ENCODE results near the gene HIVEP3. TPM values are rescaled to one million over a fixed set of nuclear protein-coding genes. Genes with fewer than 3 reads are reported as not detected.

The HIVEP3 gene
- total RNA-seq, 5 donors from 2014 or later (not counting 1 experiment from before 2014, with no cell fraction given), result 7.0 to 15.3 (median 8.8) TPM

DNA sequence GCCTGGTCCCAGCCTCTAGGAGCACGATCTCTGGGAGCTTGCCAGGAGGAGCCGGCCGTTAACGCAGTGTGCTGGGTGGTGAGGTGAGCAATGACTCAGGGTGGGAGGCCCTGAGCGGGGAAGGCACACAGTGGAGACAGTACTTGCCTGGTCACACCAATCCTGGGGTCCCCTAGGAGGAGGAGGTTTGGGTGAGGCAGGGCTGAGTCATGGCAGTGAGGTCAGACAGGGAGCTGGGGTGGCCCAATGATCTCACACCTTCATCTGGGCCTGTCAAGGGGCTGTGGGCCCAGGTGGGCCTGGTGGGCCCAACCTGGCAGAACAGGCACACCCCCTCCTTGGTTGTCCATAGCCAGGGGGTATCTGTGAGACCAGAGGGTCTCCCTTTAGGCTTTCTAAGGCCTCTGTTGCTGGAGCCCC, 425.6 kb downstream of the HIVEP3 start:
- Histone ChIP-seq H3K4me1 (ENCODE audit: control insufficient read depth in 1 of 2, extremely low read depth in 1 of 2, insufficient read depth in 2 of 2, low read length in 2 of 2) (peaks cover 0 to 11% of the 10 kb centered on the region in 2 experiments), H3K36me3 (ENCODE audit: control insufficient read depth in 2 of 2, extremely low read depth in 1 of 2, insufficient read depth in 1 of 2, low read length in 1 of 2) (no peaks in the 10 kb centered on the region), H3K9me3 (no peaks in the 10 kb centered on the region), H3K27ac (ENCODE audit: low read length) (no peak overlapping the region), H3K27me3 (replicated peaks in 1 of 2; ENCODE audit: control insufficient read depth in 2 of 2, extremely low read depth in 1 of 2, insufficient read depth in 2 of 2, low read length in 1 of 2) (peaks cover 0 to 47% of the 10 kb centered on the region in 2 experiments), H3K4me3 (ENCODE audit: control insufficient read depth in 1 of 2, extremely low read depth in 1 of 2, low read length in 1 of 2) (no peak overlapping the region)
- H3K4me3 Mint-ChIP-seq, result no peak overlapping the region
- no peaks in the 10 kb centered on the region for H3K9me3 Mint-ChIP-seq
- ChIA-PET POLR2A (no interaction called here), CTCF (no interaction called here)
- H3K27me3 Mint-ChIP-seq, result peaks cover 22 to 29% of the 10 kb centered on the region in 2 donors
- H3K4me1 Mint-ChIP-seq, result peaks cover 0 to 9% (median 7%) of the 10 kb centered on the region in 3 donors
- 96% methylated on average over 5 of the region's 5 CpGs for WGBS (ENCODE audit: insufficient coverage)
- H3K36me3 Mint-ChIP-seq, result no peaks in the 10 kb centered on the region
- H3K27ac Mint-ChIP-seq, result no peak overlapping the region
- DNase-seq (no peak), ATAC-seq (replicated peaks in 1 of 4) (no peak)

DNA sequence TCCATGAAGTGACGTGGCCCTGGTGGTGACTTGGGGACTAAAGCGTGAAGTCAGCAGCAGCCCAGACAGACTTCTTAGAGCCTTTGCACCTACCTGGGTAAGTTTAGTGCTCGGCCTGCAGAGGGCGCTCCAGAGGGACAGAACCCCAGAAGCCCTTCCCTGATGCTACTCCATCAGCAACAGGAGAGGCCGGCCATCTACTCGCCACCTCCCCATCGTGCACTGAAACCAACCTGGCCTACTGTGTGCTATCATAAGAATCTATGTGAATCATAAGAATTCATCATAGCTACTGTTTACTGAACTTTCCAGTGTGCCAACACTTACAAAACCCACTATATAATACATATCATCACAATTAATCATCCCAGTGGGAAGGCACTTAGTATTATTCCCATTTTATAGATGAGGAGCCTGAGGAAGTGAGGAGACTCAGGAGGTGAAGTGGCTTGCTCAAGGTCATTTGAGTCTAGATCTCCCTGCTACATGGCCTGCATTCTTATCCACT, 426.3 kb downstream of the HIVEP3 start:
- H3K4me3 ChIP-seq (ENCODE audit: control insufficient read depth in 1 of 2, extremely low read depth in 1 of 2, low read length in 1 of 2), result no peak overlapping the region
- H3K9me3 ChIP-seq, result no peaks in the 10 kb centered on the region
- ChIA-PET CTCF (no interaction called here), POLR2A (no interaction called here)
- no peaks in the 10 kb centered on the region for H3K36me3 ChIP-seq (ENCODE audit: control insufficient read depth in 2 of 2, extremely low read depth in 1 of 2, insufficient read depth in 1 of 2, low read length in 1 of 2)
- H3K9me3 Mint-ChIP-seq, result no peaks in the 10 kb centered on the region
- no peak overlapping the region for H3K27ac ChIP-seq (ENCODE audit: low read length)
- H3K4me3 Mint-ChIP-seq, result no peak overlapping the region
- H3K27me3 Mint-ChIP-seq, result peaks cover 22 to 29% of the 10 kb centered on the region in 2 donors
- H3K4me1 Mint-ChIP-seq, result peaks cover 0 to 9% (median 7%) of the 10 kb centered on the region in 3 donors
- H3K27ac Mint-ChIP-seq, result no peak overlapping the region
- peaks cover 0 to 11% of the 10 kb centered on the region in 2 experiments for H3K4me1 ChIP-seq (ENCODE audit: control insufficient read depth in 1 of 2, extremely low read depth in 1 of 2, insufficient read depth in 2 of 2, low read length in 2 of 2)
- peaks cover 0 to 54% of the 10 kb centered on the region in 2 experiments for H3K27me3 ChIP-seq (replicated peaks in 1 of 2; ENCODE audit: control insufficient read depth in 2 of 2, extremely low read depth in 1 of 2, insufficient read depth in 2 of 2, low read length in 1 of 2)
- no peaks in the 10 kb centered on the region for H3K36me3 Mint-ChIP-seq
- DNase-seq (peak in 7 of 35 experiments; percentile 8 to 38 (median 10)), ATAC-seq (replicated peaks in 1 of 4) (no peak)
- 70% methylated on average over 3 of the region's 7 CpGs for whole genome bisulfite sequencing (ENCODE audit: insufficient coverage)

DNA sequence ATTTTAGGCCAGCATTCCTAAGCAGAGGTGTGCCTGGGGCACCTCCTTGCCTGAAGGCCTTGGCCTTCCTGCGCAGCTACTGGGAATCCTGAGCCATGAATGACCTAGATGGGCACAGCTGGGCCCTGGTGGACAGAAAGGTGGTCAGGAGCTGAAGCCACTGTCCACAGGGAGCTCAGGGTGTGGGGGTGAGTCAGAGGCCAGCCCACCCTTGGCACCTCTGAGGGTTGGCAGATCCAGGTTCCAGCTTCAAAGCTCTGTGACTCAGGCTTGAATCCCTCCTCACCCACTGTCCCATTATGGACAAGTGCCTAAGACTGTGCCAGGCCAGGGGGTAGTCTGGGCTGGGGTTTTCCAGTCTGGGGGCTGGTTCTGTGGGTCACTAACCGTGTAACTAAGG, 427.8 kb downstream of the HIVEP3 start:
- Mint-ChIP-seq H3K4me1 (peaks cover 0 to 12% (median 10%) of the 10 kb centered on the region in 3 donors), H3K9me3 (no peaks in the 10 kb centered on the region), H3K4me3 (no peak overlapping the region), H3K27ac (no peak overlapping the region), H3K36me3 (no peaks in the 10 kb centered on the region), H3K27me3 (peaks cover 28 to 34% of the 10 kb centered on the region in 2 donors)
- Histone ChIP-seq H3K4me1 (ENCODE audit: control insufficient read depth in 1 of 2, extremely low read depth in 1 of 2, insufficient read depth in 2 of 2, low read length in 2 of 2) (peaks cover 0 to 8% of the 10 kb centered on the region in 2 experiments), H3K27ac (ENCODE audit: low read length) (no peak overlapping the region), H3K27me3 (replicated peaks in 1 of 2; ENCODE audit: control insufficient read depth in 2 of 2, extremely low read depth in 1 of 2, insufficient read depth in 2 of 2, low read length in 1 of 2) (peaks cover 0 to 56% of the 10 kb centered on the region in 2 experiments), H3K4me3 (ENCODE audit: control insufficient read depth in 1 of 2, extremely low read depth in 1 of 2, low read length in 1 of 2) (no peak overlapping the region), H3K9me3 (no peaks in the 10 kb centered on the region), H3K36me3 (ENCODE audit: control insufficient read depth in 2 of 2, extremely low read depth in 1 of 2, insufficient read depth in 1 of 2, low read length in 1 of 2) (no peaks in the 10 kb centered on the region)
- CTCF ChIA-PET, result no interaction called here
- DNase-seq (no peak), ATAC-seq (replicated peaks in 1 of 4) (no peak)
- 100% methylated on average over 2 of the region's 2 CpGs for WGBS (ENCODE audit: insufficient coverage)
- POLR2A ChIA-PET, result no interaction called here

DNA sequence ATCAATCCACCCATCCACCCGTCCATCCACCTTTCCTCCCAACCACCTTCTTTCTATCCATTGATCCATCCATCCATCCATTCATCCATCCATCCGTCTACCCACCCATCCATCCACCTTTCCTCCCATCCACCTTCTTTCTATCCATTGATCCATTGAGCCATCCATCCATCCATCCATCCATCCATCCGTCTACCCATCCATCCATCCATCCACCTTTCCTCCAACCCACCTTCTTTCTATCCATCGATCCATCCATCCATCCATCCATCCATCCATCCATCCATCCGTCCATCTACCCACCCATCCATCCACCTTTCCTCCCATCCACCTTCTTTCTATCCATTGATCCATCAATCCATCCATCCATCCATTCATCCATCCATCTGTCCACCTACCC, 429.2 kb downstream of the HIVEP3 start:
- no peak for ATAC-seq (replicated peaks in 1 of 4)
- peaks cover 0 to 53% of the 10 kb centered on the region in 2 experiments for H3K27me3 ChIP-seq (replicated peaks in 1 of 2; ENCODE audit: control insufficient read depth in 2 of 2, extremely low read depth in 1 of 2, insufficient read depth in 2 of 2, low read length in 1 of 2)
- Mint-ChIP-seq H3K27me3 (peaks cover 23 to 26% of the 10 kb centered on the region in 2 donors), H3K27ac (no peak overlapping the region), H3K9me3 (no peaks in the 10 kb centered on the region), H3K36me3 (no peaks in the 10 kb centered on the region), H3K4me3 (no peak overlapping the region), H3K4me1 (peaks cover 0 to 5% (median 4%) of the 10 kb centered on the region in 3 donors)
- ChIA-PET POLR2A (no interaction called here), CTCF (no interaction called here)
- H3K4me1 ChIP-seq (ENCODE audit: control insufficient read depth in 1 of 2, extremely low read depth in 1 of 2, insufficient read depth in 2 of 2, low read length in 2 of 2), result peaks cover 0 to 3% of the 10 kb centered on the region in 2 experiments
- H3K9me3 ChIP-seq, result no peaks in the 10 kb centered on the region
- no peaks in the 10 kb centered on the region for H3K36me3 ChIP-seq (ENCODE audit: control insufficient read depth in 2 of 2, extremely low read depth in 1 of 2, insufficient read depth in 1 of 2, low read length in 1 of 2)
- 87% methylated on average over 5 of the region's 5 CpGs for WGBS (ENCODE audit: insufficient coverage)
- no peak overlapping the region for H3K27ac ChIP-seq (ENCODE audit: low read length)
- H3K4me3 ChIP-seq (ENCODE audit: control insufficient read depth in 1 of 2, extremely low read depth in 1 of 2, low read length in 1 of 2), result no peak overlapping the region
- DNase-seq, result no peak

DNA sequence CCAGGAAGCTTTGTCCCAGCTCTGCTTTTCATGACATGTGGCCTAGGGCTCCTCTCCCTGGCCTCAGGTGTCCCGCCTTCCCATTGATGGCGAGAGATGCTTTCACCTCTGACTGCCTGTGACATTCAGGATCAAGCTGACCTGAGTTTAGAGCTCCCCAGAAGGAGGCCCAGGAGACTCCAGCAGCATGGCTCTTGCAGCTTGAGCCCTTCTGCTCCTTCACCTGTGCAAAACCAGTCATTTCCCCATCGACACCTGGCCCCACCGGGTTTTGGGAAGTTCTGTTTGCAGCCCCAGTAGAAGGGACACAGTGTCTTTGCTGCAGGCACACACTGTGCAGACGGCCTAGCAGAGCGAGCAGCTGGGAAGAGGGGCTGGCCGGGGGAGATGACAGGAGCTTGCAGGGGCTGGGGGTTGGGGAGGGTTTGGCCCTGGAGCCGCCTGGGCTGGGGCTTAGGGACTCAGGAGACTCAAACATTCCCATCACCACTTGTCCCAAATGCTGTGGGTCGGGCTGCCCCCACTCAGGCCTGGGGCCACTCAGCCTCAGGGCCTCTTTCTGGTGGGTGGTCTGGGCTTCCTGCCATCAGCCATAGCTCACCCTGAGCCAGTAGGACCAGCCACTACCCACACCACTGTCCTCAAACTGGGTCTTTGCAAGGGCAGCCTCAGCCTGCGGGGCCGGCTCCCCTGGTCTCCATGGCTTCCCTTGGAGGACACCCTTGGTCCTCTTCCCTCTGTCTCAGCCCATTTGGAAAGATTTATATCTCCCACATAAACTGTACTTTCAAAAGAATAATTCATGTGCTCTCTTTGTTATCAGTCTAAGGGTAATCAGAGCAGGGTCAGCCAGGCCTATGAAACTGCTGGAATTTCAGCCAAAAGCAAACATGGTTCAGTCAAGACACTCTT, 430.4 kb downstream of the HIVEP3 start:
- Mint-ChIP-seq H3K9me3 (no peaks in the 10 kb centered on the region), H3K4me3 (no peak overlapping the region), H3K27me3 (peaks cover 19 to 24% of the 10 kb centered on the region in 2 donors), H3K27ac (no peak overlapping the region), H3K4me1 (peaks cover 0 to 5% (median 4%) of the 10 kb centered on the region in 3 donors), H3K36me3 (no peaks in the 10 kb centered on the region)
- Histone ChIP-seq H3K9me3 (no peaks in the 10 kb centered on the region), H3K36me3 (ENCODE audit: control insufficient read depth in 2 of 2, extremely low read depth in 1 of 2, insufficient read depth in 1 of 2, low read length in 1 of 2) (no peaks in the 10 kb centered on the region), H3K27me3 (replicated peaks in 1 of 2; ENCODE audit: control insufficient read depth in 2 of 2, extremely low read depth in 1 of 2, insufficient read depth in 2 of 2, low read length in 1 of 2) (peaks cover 0 to 48% of the 10 kb centered on the region in 2 experiments), H3K4me1 (ENCODE audit: control insufficient read depth in 1 of 2, extremely low read depth in 1 of 2, insufficient read depth in 2 of 2, low read length in 2 of 2) (peaks cover 0 to 3% of the 10 kb centered on the region in 2 experiments), H3K27ac (ENCODE audit: low read length) (no peak overlapping the region), H3K4me3 (ENCODE audit: control insufficient read depth in 1 of 2, extremely low read depth in 1 of 2, low read length in 1 of 2) (no peak overlapping the region)
- ATAC-seq (replicated peaks in 1 of 4), result no peak
- WGBS (ENCODE audit: insufficient coverage), result 91% methylated on average over 5 of the region's 11 CpGs
- ChIA-PET POLR2A (no interaction called here), CTCF (interaction anchor here (0.6 to 0.7 kb wide), 3 partner anchors 12 to 1758 kb away, joined by 3 read pairs; no protein-coding TSS in a partner anchor)
- DNase-seq, result no peak

DNA sequence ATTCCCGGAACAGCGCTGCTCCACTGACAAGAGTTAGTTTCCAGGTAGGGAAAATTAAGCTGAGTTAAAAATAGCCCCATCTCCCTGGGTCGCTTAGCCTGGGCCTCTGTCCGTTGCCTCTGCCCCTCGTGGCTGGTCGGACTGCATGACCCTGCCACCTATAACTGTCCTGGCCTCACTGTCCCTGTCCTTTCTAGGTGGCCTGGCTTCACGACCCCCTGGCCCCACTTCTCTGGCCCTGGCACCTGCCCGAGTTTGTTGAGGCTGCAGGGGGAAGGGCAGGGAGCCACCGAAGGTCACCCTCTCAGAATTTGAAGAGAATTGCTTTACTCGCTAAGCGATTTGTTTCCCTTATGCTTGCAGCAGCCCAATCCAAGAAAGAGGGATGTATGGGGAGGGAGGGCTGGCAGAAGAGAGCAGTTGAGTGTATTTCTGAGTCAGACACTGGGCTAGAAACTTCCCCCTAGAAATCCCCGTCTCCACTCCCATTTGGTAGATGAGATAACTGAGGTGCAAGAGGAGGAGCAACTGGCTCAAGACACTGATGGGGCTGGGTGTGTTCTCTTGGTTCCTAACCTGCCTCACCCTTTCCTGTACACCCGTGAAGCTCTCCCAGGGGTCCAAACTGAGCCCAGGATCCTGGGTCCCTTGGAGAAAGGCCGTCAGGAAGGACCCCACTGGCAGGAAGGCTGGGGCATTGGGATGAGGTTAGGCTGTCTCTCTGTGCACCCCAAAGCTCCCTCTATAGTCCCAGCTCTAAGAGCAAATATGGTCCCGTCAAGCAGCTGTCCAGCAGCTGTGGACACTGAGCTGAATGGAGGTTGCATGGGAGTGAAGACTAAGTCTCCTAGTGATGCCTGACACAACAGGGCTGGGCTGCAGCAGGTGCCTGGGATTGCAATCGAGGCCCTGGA, 431.3 kb downstream of the HIVEP3 start:
- CTCF ChIA-PET, result interaction anchor here (0.6 to 0.7 kb wide), 3 partner anchors 13 to 1758 kb away, joined by 3 read pairs; no protein-coding TSS in a partner anchor
- H3K9me3 Mint-ChIP-seq, result no peaks in the 10 kb centered on the region
- no peaks in the 10 kb centered on the region for H3K36me3 ChIP-seq (ENCODE audit: control insufficient read depth in 2 of 2, extremely low read depth in 1 of 2, insufficient read depth in 1 of 2, low read length in 1 of 2)
- POLR2A ChIA-PET, result no interaction called here
- H3K27me3 Mint-ChIP-seq, result peaks cover 19 to 26% of the 10 kb centered on the region in 2 donors
- WGBS (ENCODE audit: insufficient coverage), result 52% methylated on average over 11 of the region's 16 CpGs
- no peak overlapping the region for H3K27ac Mint-ChIP-seq
- no peaks in the 10 kb centered on the region for H3K9me3 ChIP-seq
- H3K4me3 ChIP-seq (ENCODE audit: control insufficient read depth in 1 of 2, extremely low read depth in 1 of 2, low read length in 1 of 2), result no peak overlapping the region
- ATAC-seq (replicated peaks in 1 of 4) (no peak), DNase-seq (no peak)
- H3K36me3 Mint-ChIP-seq, result no peaks in the 10 kb centered on the region
- no peak overlapping the region for H3K27ac ChIP-seq (ENCODE audit: low read length)
- H3K4me3 Mint-ChIP-seq, result no peak overlapping the region
- peaks cover 0 to 3% of the 10 kb centered on the region in 2 experiments for H3K4me1 ChIP-seq (ENCODE audit: control insufficient read depth in 1 of 2, extremely low read depth in 1 of 2, insufficient read depth in 2 of 2, low read length in 2 of 2)
- peaks cover 0 to 51% of the 10 kb centered on the region in 2 experiments for H3K27me3 ChIP-seq (replicated peaks in 1 of 2; ENCODE audit: control insufficient read depth in 2 of 2, extremely low read depth in 1 of 2, insufficient read depth in 2 of 2, low read length in 1 of 2)
- peaks cover 0 to 5% (median 4%) of the 10 kb centered on the region in 3 donors for H3K4me1 Mint-ChIP-seq

Data from T-cell (primary cell).